Lung (tissue), 12 donors: ENCODE results near the gene ENGASE. TPM values are rescaled to one million over a fixed set of nuclear protein-coding genes. Genes with fewer than 3 reads are reported as not detected.

Experiments used
- ATAC-seq: fragments of 200-7000 bp; cut with Tn5 transposase; one replicate; pipeline ENCODE4 v1.9.1; 2020; ENCODE audit warnings: moderate number of reproducible peaks; ENCODE audit not compliant: insufficient read depth, low FRiP score
- DNase-seq, 3 donors: peaks; one replicate each; pipeline ENCODE4 v3.0.0-alpha.2; 2013 to 2017
- H3K27ac ChIP-seq, 2 donors: one replicate each; pipeline ENCODE4 v1.5.1; 2013; ENCODE audit warnings: mild to moderate bottlenecking in 2 of 2, moderate library complexity in 2 of 2, control low read depth in 1 of 2, inconsistent platforms in 1 of 2, low read depth in 1 of 2, low read length in 1 of 2
- H3K27me3 ChIP-seq, 3 donors: one replicate each; pipeline ENCODE4 v1.5.1; 2013; ENCODE audit warnings: low read length in 2 of 3; ENCODE audit not compliant: control insufficient read depth in 3 of 3, insufficient read depth in 3 of 3
- H3K36me3 ChIP-seq, 4 donors: one replicate each; pipeline ENCODE4 v1.5.1; 2013; ENCODE audit warnings: low read length in 4 of 4, mild to moderate bottlenecking in 1 of 4, moderate library complexity in 1 of 4; ENCODE audit not compliant: control insufficient read depth in 4 of 4, insufficient read depth in 4 of 4
- H3K4me1 ChIP-seq, 5 donors: one replicate each; pipeline ENCODE4 v1.5.1; 2013; ENCODE audit warnings: low read length in 5 of 5, mild to moderate bottlenecking in 2 of 5, moderate library complexity in 1 of 5; ENCODE audit not compliant: control insufficient read depth in 5 of 5, insufficient read depth in 5 of 5
- H3K4me3 ChIP-seq: one replicate; pipeline ENCODE4 v1.5.1; 2013; ENCODE audit warnings: mild to moderate bottlenecking, control low read depth, moderate library complexity
- H3K9ac ChIP-seq, 2 donors: one replicate each; pipeline ENCODE4 v1.5.1; 2013; ENCODE audit warnings: low read length in 2 of 2, control low read depth in 1 of 2; ENCODE audit not compliant: insufficient read depth in 1 of 2
- H3K9me3 ChIP-seq, 4 donors: one replicate each; pipeline ENCODE4 v1.5.1; 2013; ENCODE audit warnings: low read length in 3 of 4, mild to moderate bottlenecking in 1 of 4, moderate library complexity in 1 of 4; ENCODE audit not compliant: control insufficient read depth in 4 of 4, insufficient read depth in 3 of 4
- CTCF ChIP-seq: IDR thresholded peaks from 2 replicates; pipeline ENCODE4 v1.5.1; 2012; ENCODE audit warnings: mild to moderate bottlenecking; ENCODE audit errors: control extremely low read depth, extremely low read depth
- WGBS, 2 donors: extraction: QIAGEN DNeasy Blood & Tissue Kit; methylation state at CpG; one replicate each; pipeline ENCODE4 v1.1.7; 2013; 5-methylcytosine and 5-hydroxymethylcytosine counted together
- polyA plus RNA-seq, 2 donors: library from polyadenylated mRNA; stranded (reverse); fragments of 200-250 nt; gene quantifications; one replicate each; pipeline ENCODE4 v1.2.1, GENCODE V29; 2013
- total RNA-seq, 2 donors: library from RNA; depleted of rRNA in 1 of 2; stranded (reverse); fragments of >200 nt in 1 of 2; gene quantifications; one replicate each; pipeline ENCODE4 v1.2.1, GENCODE V29; 2014 to 2021
- donor health status: control.
- donor health status: control.
- donor health status: Bipolar disorder and iron deficiency.
- donor health status: healthy.
- donor health status: DM: yes; HTN: yes; CAD: no.

ENGASE gene
- total and polyA plus RNA-seq, 4 donors: 19.0 to 45.7 (median 32.5) TPM

GRCh38 chr17:79133214-79133613 is 58.6 kb downstream of the ENGASE start:
- peaks cover 0 to 11% (median under 1%) of the 10 kb centered on the region in 4 donors for H3K9me3 ChIP-seq
- WGBS, 2 donors: 100% methylated on average over 1 of the region's 1 CpG
- H3K4me1 ChIP-seq: peaks cover 0 to 5% (median 0%) of the 10 kb centered on the region in 5 donors
- DNase-seq: no peak
- H3K9ac ChIP-seq: no peak overlapping the region
- TF ChIP-seq CTCF: no peak
- H3K27ac ChIP-seq: no peak overlapping the region
- H3K4me3 ChIP-seq: no peak overlapping the region
- H3K36me3 ChIP-seq: no peaks in the 10 kb centered on the region
- peaks cover 3 to 19% (median 6%) of the 10 kb centered on the region in 3 donors for H3K27me3 ChIP-seq
- ATAC-seq: no peak

- ATAC-seq (no peak), DNase-seq (no peak)
- H3K9ac ChIP-seq: no peak overlapping the region
- H3K4me3 ChIP-seq: no peak overlapping the region
- 72 to 74% methylated on average over 7 of the region's 7 CpGs for WGBS, 2 donors
- H3K27ac ChIP-seq: no peak overlapping the region
- TF ChIP-seq CTCF: no peak
- H3K36me3 ChIP-seq: no peaks in the 10 kb centered on the region
- peaks cover 0 to 5% (median 0%) of the 10 kb centered on the region in 5 donors for H3K4me1 ChIP-seq
- H3K27me3 ChIP-seq: peaks cover 6 to 21% (median 6%) of the 10 kb centered on the region in 3 donors
- H3K9me3 ChIP-seq: peaks cover 0 to 15% (median 1%) of the 10 kb centered on the region in 4 donors
These were observed 59.4 kb downstream of the ENGASE start for GRCh38 chr17:79133985-79134384.

GRCh38 chr17:79135011-79135410 is 60.4 kb downstream of the ENGASE start:
- no peak for TF ChIP-seq CTCF
- Histone ChIP-seq H3K9me3 (peaks cover 0 to 10% (median 1%) of the 10 kb centered on the region in 4 donors), H3K4me1 (peaks cover 0 to 5% (median 0%) of the 10 kb centered on the region in 5 donors), H3K4me3 (no peak overlapping the region), H3K27me3 (peaks cover 6 to 21% (median 6%) of the 10 kb centered on the region in 3 donors), H3K9ac (no peak overlapping the region), H3K36me3 (no peaks in the 10 kb centered on the region), H3K27ac (no peak overlapping the region)
- DNase-seq (no peak), ATAC-seq (no peak)
- WGBS, 2 donors: 89 to 94% methylated on average over 9 of the region's 9 CpGs
